NK-92 (cell line): ENCODE measurements around the gene NAP1L4.

Experiments used
- DNase-seq: peaks from one replicate; lab custom pipeline; 2025; ENCODE audit not compliant: unreplicated experiment; lab: John Stamatoyannopoulos, UW

Gene NAP1L4

DNA sequence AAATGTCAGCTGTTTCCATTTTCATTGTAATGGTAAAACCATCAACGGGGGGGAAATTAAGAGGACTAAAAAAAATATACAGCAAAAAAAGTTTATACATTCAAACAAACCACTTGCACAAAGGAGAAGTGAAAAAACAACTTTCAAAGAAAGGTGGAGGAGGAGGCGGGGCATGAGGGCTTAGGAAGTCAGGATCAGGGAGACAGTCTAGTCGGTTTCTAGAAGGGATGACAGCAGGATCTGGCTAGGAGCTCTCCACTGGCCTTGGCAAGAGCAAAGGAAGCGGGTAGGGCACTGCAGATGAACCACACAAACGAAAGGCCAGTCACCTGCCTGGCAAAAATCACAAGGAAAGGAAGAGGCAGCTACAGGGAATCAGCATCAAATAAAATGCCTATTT is 31.0 kb downstream of the NAP1L4 start:
- DNase-seq = no peak

DNA sequence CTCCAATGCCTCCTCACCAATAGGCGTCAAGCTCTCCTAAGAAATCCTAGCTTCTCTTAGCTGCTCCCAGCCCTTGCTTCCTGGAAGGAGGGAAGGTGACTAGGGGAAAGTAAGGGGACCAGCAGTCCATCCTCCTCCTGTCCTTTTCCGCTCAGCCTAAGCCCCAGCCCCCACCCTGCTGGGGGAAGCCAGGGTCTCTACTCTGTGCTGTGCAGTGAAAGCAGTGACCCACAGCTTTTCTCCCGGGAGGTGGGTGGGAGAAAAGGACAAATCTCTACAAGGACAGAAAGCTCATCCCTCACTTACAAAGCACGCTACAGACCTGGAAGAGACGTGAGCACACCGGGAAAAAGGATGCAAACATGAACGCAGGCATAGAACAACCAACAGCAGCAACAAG is 32.0 kb downstream of the NAP1L4 start:
- DNase-seq = no peak

DNA sequence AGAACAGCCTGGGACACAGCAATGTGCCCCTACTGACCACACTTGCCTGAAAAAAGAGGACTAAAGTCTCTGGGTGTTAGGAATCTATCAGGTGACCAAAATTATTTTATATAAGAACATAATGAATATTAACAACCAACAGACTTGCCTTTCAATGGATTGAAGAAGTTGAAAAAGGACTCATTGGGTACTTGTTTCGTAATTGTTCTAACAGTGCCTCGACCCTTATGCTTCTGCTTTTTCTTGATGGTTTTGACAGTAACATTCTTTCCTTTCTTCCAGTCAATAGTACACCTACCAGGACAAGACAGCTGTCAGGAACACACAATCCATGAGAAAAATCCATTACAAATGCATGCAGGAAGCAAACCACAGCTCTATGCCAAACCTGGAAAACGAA is 33.9 kb downstream of the NAP1L4 start:
- DNase-seq = no peak

DNA sequence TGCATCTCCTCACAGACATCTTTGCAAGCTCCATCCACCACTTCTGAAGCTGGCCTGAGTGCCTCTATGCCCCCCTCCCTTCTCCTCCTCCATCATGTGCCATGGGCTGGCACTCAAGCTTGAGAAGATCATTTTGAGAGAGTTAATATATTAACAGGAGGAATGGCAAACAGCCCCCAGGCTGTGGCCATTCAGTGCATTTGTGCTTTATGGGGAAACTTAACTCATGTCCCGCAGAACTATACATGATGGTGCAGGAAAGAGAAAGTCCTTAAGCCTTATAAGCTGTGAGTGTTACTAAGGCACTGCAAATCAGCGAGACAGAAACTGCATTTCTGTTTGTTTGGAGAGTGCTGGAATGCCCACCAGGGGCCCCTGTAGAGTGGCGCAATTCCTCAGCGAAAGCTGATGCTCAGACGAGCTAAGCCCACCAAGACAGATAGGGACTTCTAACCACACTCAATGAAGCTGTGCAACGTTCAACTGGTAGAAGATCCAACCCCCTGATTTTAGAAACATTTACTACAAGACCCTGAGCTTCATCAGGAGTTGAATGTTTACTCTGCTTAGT is 36.1 kb downstream of the NAP1L4 start:
- no peak for DNase-seq

DNA sequence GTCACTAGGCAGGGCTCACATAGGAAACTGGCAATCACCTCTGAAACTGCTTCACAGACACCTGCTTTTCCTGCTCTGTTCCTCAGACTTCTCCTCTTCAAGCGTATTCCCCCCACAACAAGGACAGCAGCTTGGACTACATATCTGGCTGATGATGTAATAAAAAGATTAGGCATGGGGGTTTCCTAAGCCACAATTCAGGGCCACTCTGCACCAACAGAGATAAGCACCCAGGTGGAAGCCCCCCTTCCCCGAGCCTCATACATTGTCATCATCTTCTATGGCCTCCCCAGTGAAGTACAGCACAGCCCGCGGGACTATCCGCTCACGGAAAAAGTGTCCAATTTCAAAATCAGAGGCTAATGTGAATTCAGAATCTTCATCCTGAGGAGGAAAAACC is 37.9 kb downstream of the NAP1L4 start:
- DNase-seq = no peak

DNA sequence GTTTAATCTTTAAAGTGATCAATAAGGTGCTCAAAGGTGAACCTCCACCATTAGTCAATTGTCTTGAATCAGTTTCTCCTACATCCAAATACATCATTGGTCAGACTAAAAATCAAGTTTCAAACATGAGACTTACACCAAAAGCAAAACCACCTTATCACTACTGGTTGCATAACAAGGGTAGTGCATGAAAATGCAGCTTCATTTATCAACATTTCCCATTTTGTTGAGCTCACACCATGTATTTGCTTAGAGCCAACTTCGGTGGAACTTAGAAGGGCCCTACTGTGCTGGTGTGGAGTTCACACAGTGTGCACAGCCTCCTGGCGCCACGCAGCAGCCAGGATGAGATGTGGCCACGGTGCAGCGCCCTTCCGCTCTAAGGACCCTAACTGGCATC is 39.8 kb downstream of the NAP1L4 start:
- DNase-seq = no peak

DNA sequence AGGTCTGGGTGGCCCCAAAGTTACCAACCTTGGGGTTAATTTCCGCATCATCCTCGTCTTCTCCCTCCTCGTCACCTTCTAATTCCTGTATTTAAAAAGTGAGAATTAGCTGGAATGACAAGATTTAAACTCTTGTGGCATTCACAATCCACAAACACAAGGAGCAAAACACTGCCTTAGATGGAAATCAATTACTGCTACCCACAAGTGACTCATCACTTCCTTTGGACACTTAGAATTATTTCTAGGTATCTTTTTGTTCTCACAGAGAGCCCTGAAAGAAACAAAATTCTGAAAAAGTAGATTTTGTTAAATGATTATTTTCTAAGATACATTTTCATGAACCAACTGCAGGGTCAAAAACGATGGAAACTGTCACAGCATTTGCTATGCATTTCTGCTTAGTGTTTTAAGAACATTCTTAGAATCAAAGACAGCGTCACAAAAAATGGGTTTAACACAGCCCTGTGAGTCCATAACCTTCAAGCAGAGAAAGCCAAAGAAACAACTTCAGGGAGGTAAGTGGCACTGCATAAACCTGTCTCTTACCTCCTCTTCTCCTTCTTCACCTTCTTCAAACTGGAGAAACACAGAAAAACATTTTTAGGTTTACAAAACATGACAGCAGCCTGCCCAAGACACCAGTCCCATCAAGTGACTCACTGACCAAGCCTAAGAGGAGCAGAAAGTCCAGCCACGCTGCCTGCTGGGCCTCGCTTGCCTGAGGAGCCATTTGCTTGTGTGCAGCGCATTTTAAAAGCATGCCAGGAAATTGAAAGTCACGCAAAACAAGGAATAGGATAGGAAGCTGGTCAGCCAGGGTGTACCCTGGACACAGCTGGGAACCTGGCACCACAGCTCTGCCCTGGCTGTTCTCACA is 40.7 kb downstream of the NAP1L4 start:
- DNase-seq = no peak

DNA sequence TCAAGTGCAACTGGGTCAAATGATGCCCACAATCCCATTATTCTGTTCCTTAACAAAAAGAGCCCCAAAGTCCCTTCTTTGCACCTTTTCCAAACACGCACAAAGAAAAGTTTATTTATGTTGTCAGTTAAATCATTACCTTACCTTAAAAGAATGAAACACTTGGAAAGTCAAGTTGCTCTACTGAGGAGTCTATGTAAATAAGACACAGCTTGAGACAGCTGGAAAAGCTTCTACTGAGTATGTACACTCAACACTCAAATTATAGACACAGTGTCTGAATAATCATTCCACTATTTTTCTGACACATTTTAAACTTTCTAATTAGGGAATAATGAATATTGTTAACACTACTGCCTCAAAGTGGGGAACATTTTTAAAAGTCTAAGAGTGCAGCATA is 41.3 kb downstream of the NAP1L4 start:
- no peak for DNase-seq

DNA sequence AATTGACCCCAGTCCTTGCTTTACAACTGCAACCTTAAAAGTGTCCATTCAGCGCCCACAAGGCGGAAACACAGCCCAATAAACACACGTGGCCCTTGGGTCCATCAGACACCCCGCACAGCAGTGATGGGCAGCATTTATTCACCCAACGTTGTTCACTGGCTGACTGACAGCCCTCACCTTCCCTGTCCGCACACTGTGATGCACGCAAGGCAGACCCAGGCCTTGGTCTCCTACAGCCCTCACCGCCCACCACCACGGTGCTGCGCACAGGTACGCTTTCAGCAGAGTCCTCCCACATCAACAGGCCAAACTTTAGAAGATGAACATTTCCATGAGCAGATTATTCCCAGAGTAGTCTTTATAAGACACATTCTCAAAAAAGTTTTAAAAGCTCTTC is 42.2 kb downstream of the NAP1L4 start:
- no peak for DNase-seq

DNA sequence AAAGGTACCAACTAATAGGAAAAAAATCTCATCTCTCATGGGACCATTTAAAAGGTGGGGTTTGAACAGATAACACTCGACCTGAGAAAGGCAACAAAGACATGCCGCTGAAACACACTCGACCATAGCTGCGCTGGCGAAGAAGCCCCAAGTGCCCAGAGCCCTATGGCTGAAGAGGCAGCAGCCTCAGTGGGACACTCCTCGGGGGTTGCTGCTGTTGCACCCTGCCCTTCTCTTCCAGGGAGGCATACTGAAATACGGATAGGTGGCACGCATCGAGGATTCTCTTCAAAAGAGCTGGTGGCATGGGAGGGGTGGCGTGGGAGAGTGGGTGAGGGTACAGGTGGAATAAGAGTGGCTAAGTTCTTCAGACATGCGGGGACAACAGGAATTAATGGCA is 44.4 kb downstream of the NAP1L4 start:
- no peak for DNase-seq

DNA sequence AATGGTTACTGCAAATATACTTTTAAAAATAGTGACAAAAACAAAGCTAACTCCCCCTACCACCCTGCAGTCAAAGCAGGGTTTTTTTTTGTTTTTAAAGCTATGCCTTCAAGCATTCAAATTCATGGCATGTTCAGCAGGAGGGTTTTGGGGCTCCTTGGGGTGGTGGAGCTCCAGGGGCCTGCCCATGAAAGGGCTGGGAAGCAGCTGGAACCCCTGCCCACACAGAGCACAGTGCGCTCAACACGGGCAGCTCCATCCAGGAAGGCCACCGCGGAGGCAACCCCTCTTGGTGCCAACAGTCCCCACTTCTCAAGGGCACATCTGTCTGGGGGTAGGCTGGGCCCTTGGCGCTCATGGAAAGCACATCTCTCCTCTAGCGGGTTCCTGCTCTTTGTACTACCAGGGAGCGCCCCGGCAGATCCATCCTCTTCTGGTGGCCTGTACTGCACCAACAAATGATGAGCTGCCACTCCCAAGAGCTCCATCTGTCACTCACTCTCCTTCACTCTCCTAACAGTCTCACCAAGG is 46.3 kb downstream of the NAP1L4 start:
- DNase-seq = no peak

DNA sequence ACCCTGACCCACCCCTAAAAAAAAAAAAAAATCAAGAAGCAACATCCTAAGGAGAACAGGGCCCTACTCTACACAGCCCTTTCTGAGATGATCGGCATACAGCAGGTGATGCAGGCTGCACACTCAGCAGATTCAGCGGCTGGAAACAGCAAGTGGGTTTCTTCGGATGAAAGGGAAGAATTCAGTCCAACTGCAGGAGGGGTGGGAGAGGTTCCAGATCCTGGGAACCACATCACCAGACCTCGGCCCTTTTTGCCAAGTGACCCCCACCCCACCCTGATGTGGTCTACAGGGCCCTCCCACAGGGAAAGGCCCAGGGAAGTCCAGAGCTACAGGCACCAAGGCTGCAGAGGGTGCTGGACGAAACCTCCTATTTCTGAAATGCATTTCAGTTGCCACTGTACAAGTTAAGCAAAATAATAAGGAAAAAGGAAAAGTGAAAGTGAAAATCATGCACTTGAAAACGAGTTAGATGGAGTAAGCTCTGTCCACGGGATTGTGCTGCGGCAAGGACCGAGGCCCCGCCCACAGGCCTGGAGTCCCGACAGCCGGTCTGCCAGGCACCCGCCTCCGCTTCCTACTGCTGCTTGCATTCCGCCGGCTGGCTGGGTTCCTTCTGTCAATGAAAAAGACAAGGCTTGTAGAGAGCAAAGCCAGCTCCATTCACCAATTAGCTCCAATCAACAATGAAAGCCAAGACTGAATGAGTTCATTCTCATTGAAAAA is 46.9 kb downstream of the NAP1L4 start:
- no peak for DNase-seq

DNA sequence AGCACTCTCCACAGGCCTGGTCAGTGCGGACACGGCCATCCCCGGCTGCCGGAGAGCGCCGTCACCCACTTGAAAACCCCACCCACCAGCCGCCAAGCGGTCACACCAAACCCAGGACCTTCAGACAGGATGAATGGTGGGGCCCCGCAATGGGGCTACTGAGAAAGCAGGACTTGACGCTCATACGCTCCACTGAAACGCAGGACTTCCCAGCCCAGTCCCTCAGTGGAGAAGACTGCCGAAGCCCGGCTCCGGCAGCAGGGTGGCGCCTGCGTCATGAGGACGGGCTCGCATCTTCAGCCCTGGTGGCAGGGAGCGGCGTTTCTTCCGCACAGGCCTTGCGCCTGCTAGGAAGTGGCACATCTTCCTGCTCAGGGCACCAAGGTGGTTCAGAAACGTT is 47.6 kb downstream of the NAP1L4 start:
- no peak for DNase-seq

DNA sequence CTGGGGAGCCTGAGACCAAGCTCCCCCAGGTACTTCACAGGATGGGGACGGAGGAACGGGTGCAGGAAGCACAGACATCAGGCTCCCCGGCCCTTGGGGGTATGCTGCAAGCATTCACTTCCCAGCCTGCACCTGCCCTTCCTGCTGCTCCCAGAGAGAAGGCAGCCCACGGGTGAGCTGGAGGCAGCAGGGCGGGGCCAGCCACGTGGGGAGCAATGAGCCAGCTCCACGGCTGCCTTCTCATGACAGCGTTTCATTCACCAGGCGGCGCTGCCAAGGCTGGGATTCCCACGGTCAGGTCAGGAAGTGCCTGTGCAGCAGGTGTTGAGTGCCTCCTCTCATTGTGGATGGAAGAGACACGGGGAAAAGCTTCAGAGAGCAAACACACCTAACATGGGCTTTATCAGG is 48.4 kb downstream of the NAP1L4 start:
- DNase-seq = no peak

DNA sequence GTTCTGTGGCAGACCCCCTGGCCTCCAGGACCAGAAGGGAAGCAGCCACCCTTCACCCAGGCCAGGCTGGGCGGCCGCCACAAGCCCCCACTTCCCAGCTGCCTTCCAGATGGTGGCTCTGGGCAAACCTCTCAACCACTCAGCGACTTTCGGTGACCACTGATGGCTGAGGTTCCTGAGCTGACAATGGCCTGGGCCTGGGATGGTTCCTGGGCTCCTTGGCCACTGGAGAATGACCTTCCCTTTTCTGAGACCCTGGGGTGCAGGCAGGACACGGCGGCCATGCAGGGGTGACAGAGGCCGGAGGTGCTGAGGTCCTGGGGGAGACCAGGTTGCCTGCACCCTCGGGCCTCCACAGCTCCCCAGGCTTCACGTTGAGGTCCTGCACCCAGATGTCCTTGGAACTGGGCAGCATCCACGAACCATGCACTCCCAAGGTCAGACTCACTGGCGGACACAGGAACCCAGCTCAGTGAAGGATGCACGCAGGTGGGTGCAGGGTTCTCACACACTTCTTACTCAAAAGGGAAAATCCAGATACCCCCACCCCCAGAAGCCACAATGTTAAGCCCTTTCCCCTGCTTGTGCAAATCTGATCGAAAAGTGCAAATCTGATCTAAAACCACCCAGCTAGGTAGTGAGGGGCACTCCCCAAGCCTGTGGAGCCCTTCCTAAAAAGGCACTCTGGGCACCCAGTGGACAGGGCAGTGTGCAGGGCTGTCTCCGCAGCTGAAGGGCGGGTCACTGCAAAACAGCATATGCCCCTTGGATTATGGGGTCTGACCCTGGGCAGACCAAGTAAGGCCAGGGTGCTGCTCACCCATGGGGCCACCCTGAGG is 49.0 kb downstream of the NAP1L4 start:
- DNase-seq = no peak

DNA sequence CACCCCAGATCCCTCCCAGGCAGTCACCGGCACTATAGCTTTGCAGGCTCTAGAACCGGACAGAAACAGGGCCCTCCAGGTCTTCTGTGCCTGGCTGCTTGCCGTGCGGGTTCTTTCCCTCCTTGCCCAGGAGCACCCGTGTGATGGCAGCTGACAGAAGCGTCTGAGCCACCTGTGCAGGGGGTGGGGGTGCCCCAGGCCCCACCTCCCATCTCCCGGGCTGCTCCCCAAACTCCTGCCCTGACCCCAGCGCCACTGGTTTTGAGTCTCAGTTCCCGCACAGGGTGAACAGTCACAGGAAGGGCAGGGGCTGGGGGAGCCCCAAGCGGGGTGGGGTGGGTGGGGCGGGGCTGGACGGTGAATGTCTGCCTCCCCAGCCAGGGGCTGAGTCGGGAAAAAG is 49.7 kb downstream of the NAP1L4 start:
- DNase-seq = no peak

DNA sequence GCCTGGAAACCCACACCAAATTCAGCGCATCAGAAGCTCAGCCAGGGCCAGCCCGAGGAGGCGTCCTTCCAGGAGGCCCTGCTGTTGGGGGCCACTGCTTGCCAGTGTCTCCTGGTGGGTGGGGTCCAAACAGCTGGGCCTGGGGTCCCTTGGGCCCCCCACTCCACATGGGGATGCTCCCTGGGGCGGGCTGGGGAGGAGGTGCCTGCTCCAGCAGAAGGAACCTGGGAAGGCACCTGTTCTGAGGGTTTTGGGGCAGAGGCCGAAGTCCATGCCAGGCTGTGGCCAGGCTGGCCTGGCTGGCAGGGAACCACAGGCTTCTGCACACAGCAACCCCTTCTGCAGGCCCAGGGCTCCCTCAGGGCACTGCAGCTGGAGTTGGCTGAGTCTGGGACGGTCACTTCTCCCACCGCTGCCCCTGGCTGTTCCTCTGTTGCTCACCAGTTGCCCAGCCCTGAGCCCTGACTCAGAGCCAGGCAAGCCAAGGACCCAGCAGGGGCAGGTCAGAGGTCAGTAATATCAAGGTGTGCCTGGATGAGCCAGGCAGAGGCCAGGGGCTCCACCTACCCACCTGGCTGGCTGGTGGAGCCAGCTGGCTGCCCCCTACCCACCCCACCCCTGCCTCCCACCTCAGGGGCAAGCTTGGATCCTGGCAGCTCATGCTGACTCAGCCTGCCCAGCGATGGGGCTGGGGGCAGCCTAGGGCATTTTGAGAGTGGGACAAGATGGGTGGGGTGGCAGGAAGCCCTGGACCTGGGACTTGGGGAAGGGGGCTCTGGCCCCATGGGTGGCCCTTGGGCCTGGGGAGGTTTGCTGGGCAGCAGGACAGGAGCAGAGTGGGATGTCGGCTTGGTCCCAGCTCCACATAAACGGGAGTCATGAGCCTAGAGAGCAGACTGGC is 51.0 kb downstream of the NAP1L4 start:
- DNase-seq = no peak

DNA sequence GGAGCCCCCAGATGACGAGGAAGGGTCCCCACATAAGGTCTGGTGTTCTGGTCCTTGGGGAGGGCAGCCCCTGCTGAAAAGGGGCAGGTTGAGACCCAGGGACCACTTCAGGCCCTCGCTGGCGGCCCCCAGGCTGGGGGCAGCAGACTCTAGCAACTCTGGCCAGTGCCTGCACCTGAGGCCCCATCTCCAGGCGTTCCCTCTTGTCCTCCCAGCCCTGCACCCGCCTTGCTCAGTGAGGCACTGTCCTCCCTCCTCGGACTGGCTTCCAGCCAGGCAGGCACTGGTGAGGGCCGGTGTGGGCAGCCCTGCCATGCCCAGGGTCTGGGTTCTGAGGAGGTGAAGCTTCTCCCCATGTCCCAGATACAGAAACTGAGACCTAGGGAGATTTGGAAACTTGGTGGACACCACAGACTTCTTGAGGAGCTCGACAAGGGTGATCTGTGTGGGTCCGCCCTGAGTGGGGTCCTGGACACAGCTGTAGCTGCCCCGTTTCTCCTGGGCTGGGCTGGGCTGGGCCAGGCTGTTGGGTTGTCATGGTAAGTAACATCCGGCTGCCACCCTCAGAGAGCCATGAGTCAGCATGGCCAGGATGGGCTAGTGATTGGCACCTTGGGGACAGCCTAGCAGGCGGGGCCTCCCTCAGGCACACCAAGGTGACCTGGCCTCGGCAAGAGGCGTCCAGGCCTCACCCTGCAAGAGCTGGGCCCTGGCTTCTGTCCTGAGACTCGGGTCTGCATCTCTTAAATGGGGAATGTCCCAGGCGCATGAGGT is 51.8 kb downstream of the NAP1L4 start:
- no peak for DNase-seq
